HepG2 (cell line): ENCODE results near the gene HMGN4. TPM values are rescaled to one million over a fixed set of nuclear protein-coding genes. Genes with fewer than 3 reads are reported as not detected.

ENCODE experiments used
- ARID4A ChIP-seq: sonication (generic); formaldehyde crosslinking; IDR thresholded peaks from 2 replicates; pipeline ENCODE4 v1.5.0; 2020; ENCODE audit warnings: mild to moderate bottlenecking, missing genetic modification reagents, borderline replicate concordance
- ASH2L ChIP-seq: fragments of 300-600, 200-600 bp; sonication (generic); IDR thresholded peaks from 2 replicates; pipeline ENCODE4 v1.7.0; 2017; ENCODE audit warnings: low read depth, mild to moderate bottlenecking, moderate library complexity, mixed read lengths, low read length; ENCODE audit not compliant: insufficient read length
- CREB3 ChIP-seq: sonication (generic); formaldehyde crosslinking; IDR thresholded peaks from 2 replicates; pipeline ENCODE4 v1.5.0; 2020; ENCODE audit warnings: missing genetic modification reagents
- CREM ChIP-seq, 2 experiments: sonication (generic) in 1 of 2; formaldehyde crosslinking in 1 of 2; IDR thresholded peaks; 2 replicates each; pipeline versions ENCODE4 v1.4.0 to v1.6.1; 2016 to 2020; ENCODE audit warnings: antibody characterized with exemption in 1 of 2, mild to moderate bottlenecking in 1 of 2, missing genetic modification reagents in 1 of 2
- HDAC6 ChIP-seq: fragments of 200-600 bp; sonication (generic); IDR thresholded peaks from 2 replicates; pipeline ENCODE4 v1.7.0; 2017; ENCODE audit warnings: mild to moderate bottlenecking, antibody characterized with exemption, low read length, low read depth
- KDM1A ChIP-seq: IDR thresholded peaks from 2 replicates; pipeline ENCODE4 v1.6.1; 2016; ENCODE audit warnings: missing compliant biosample characterization
- RFXAP ChIP-seq: sonication (generic); formaldehyde crosslinking; IDR thresholded peaks from 2 replicates; pipeline ENCODE4 v1.4.0; 2020; ENCODE audit warnings: missing genetic modification reagents, borderline replicate concordance
- SATB2 ChIP-seq: sonication (generic); formaldehyde crosslinking; IDR thresholded peaks from 2 replicates; pipeline ENCODE4 v1.5.0; 2020; ENCODE audit warnings: missing genetic modification reagents
- SOX6 ChIP-seq, 2 experiments: fragments of 450-650 bp in 1 of 2; sonication (generic) in 1 of 2; formaldehyde crosslinking in 1 of 2; IDR thresholded peaks; 2 replicates each; pipeline versions ENCODE4 v1.4.0 to v1.6.1; 2017 to 2020; ENCODE audit warnings: antibody characterized with exemption in 1 of 2, mild to moderate bottlenecking in 1 of 2, missing genetic modification reagents in 1 of 2
- ZMYM4 ChIP-seq: sonication (generic); formaldehyde crosslinking; IDR thresholded peaks from 2 replicates; pipeline ENCODE4 v1.8.1; 2023; ENCODE audit warnings: mild to moderate bottlenecking, missing genetic modification reagents
- ZNF225 ChIP-seq: sonication (generic); formaldehyde crosslinking; IDR thresholded peaks from 2 replicates; pipeline ENCODE4 v1.4.0; 2020; ENCODE audit warnings: mild to moderate bottlenecking, missing genetic modification reagents
- ZNF543 ChIP-seq: sonication (generic); formaldehyde crosslinking; IDR thresholded peaks from 2 replicates; pipeline ENCODE4 v1.4.0; 2020; ENCODE audit warnings: mild to moderate bottlenecking, missing genetic modification reagents
- ZNF614 ChIP-seq: IDR thresholded peaks from 2 replicates; pipeline ENCODE4 v1.6.1; 2018; ENCODE audit warnings: missing biosample characterization, missing genetic modification reagents, inconsistent platforms, borderline replicate concordance
- ZNF713 ChIP-seq: sonication (generic); formaldehyde crosslinking; IDR thresholded peaks from 2 replicates; pipeline ENCODE4 v1.4.0; 2020; ENCODE audit warnings: mild to moderate bottlenecking, missing genetic modification reagents
- polyA plus RNA-seq, 8 experiments: library from polyadenylated mRNA; depleted of rRNA in 3 of 8; stranded (reverse) in 7 of 8; unstranded in 1 of 8; fragments of >200 nt; fragmentation: Illumina TruSeq in 4 of 8; extraction: Trizol in 4 of 8; gene quantifications; 2 replicates each; pipeline versions ENCODE4 v1.2.1 to v1.2.3, GENCODE V29; 2011 to 2016; ENCODE audit warnings: low read depth in 4 of 8, missing spikeins in 1 of 8, mixed read lengths in 1 of 8; ENCODE audit not compliant: insufficient read depth in 1 of 8
- total RNA-seq, 5 experiments: library from RNA; depleted of rRNA; stranded (reverse); fragments of >200 nt; fragmentation: Illumina TruSeq; extraction: Trizol; gene quantifications; 2 replicates each; pipeline ENCODE4 v1.2.3, GENCODE V29; 2016; ENCODE audit warnings: low read depth in 1 of 5
- TF ChIP-seq, protein P1 (sequence below): sonication (generic); formaldehyde crosslinking; IDR thresholded peaks from 2 replicates; pipeline ENCODE4 v1.5.1; 2020; ENCODE audit warnings: missing genetic modification reagents, mild to moderate bottlenecking, borderline replicate concordance
- TF ChIP-seq, protein P2 (sequence below): sonication (generic); formaldehyde crosslinking; IDR thresholded peaks from 2 replicates; pipeline ENCODE4 v1.5.1; 2020; ENCODE audit warnings: missing genetic modification reagents, mild to moderate bottlenecking, borderline replicate concordance
- TF ChIP-seq, protein P3 (sequence below): sonication (generic); formaldehyde crosslinking; conservative IDR thresholded peaks from 2 replicates; pipeline ENCODE4 v1.8.0; 2022; ENCODE audit warnings: low read depth, missing genetic modification reagents

HMGN4 gene
- total and polyA plus RNA-seq, 2 of the 13 experiments (the other 11 are each of a cell fraction or from before 2014, with no cell fraction given), result 39.9 to 52.1 TPM

DNA sequence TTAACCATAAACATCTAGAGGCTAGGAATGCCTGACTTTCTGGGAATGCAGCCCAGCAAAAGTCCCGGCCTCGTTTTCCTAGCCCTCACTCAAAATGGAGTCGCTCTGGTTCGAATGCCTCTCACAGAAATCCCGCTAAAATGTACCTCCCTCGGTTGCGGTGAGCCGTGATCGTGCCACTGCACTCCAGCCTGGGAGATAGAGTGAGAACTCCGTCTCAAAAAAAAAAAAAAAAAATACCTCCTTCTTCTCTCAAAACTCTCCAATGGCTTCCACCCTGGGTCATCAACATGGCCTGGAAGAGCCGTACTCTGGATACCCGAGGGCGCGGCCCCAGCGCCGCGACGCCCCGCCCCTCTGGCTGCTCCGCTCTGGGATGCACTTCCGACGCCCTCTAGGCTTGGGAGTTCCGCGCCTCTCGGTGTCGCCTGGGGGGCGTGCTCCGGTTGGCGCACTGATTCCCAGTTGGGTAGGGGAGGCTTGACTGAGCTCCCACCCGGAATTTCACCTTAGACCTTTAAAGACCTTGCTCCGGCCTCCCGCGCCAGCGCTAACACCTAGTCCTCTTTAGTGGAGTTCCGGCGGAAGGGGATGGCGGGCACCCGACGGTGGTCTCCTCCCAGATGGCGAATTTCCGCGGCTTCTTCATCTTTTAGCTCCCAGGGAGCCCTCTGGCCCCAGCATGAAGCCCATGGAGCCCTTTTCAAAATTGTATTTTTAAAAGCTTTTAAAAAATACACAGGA lies 12.3 kb downstream of the HMGN4 start (continued):
- peak; percentile 79 for TF ChIP-seq RFXAP (CRISPR knock-in tag)
- TF ChIP-seq ASH2L, result peak; percentile 77
- TF ChIP-seq, protein P1, sequence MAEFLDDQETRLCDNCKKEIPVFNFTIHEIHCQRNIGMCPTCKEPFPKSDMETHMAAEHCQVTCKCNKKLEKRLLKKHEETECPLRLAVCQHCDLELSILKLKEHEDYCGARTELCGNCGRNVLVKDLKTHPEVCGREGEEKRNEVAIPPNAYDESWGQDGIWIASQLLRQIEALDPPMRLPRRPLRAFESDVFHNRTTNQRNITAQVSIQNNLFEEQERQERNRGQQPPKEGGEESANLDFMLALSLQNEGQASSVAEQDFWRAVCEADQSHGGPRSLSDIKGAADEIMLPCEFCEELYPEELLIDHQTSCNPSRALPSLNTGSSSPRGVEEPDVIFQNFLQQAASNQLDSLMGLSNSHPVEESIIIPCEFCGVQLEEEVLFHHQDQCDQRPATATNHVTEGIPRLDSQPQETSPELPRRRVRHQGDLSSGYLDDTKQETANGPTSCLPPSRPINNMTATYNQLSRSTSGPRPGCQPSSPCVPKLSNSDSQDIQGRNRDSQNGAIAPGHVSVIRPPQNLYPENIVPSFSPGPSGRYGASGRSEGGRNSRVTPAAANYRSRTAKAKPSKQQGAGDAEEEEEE (CRISPR knock-in tag), result no peak
- TF ChIP-seq ZNF614, result peak; percentile 30; the same call in 1 of the 2 replicates
- TF ChIP-seq CREB3 (CRISPR knock-in tag), result no peak
- no peak for TF ChIP-seq SOX6 (IDR thresholded peaks at IDR 0.05)
- TF ChIP-seq SOX6 (CRISPR knock-in tag; IDR thresholded peaks at IDR 0.05), result peak; percentile 75
- TF ChIP-seq, protein P2, sequence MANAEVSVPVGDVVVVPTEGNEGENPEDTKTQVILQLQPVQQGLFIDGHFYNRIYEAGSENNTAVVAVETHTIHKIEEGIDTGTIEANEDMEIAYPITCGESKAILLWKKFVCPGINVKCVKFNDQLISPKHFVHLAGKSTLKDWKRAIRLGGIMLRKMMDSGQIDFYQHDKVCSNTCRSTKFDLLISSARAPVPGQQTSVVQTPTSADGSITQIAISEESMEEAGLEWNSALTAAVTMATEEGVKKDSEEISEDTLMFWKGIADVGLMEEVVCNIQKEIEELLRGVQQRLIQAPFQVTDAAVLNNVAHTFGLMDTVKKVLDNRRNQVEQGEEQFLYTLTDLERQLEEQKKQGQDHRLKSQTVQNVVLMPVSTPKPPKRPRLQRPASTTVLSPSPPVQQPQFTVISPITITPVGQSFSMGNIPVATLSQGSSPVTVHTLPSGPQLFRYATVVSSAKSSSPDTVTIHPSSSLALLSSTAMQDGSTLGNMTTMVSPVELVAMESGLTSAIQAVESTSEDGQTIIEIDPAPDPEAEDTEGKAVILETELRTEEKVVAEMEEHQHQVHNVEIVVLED (CRISPR knock-in tag), result peak; percentile 48; the same call in 1 of the 2 replicates
- TF ChIP-seq HDAC6, result no peak
- peak; percentile 70; the same call in 1 of the 2 replicates for TF ChIP-seq ARID4A (CRISPR knock-in tag)
- no peak for TF ChIP-seq CREM (IDR thresholded peaks at IDR 0.05)
- TF ChIP-seq CREM (CRISPR knock-in tag; IDR thresholded peaks at IDR 0.05), result no peak
- TF ChIP-seq ZNF225 (CRISPR knock-in tag), result peak; percentile 56; the same call in 1 of the 2 replicates
- TF ChIP-seq ZMYM4 (CRISPR knock-in tag), result peak; percentile 84
- no peak for TF ChIP-seq SATB2 (CRISPR knock-in tag)
- TF ChIP-seq, protein P3, sequence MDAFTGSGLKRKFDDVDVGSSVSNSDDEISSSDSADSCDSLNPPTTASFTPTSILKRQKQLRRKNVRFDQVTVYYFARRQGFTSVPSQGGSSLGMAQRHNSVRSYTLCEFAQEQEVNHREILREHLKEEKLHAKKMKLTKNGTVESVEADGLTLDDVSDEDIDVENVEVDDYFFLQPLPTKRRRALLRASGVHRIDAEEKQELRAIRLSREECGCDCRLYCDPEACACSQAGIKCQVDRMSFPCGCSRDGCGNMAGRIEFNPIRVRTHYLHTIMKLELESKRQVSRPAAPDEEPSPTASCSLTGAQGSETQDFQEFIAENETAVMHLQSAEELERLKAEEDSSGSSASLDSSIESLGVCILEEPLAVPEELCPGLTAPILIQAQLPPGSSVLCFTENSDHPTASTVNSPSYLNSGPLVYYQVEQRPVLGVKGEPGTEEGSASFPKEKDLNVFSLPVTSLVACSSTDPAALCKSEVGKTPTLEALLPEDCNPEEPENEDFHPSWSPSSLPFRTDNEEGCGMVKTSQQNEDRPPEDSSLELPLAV (CRISPR knock-in tag), result no peak
- TF ChIP-seq ZNF543 (CRISPR knock-in tag), result peak; percentile 81; the same call in 1 of the 2 replicates
- TF ChIP-seq ZNF713 (CRISPR knock-in tag), result no peak; the same call in 1 of the 2 replicates
- TF ChIP-seq KDM1A (CRISPR knock-in tag), result peak; percentile 68; the same call in 1 of the 2 replicates
